Astrocyte (in vitro differentiated cells and primary cell): ENCODE measurements around the gene LAMA3. TPM values are rescaled to one million over a fixed set of nuclear protein-coding genes. Genes with fewer than 3 reads are reported as not detected.

Experiments used
- DNase-seq: peaks from one replicate; pipeline ENCODE4 v3.0.0-alpha.2; 2010; ENCODE audit warnings: low read depth
- FAIRE-seq: peaks from 2 replicates; lab custom pipeline; 2011; peaks lifted over from hg19 to GRCh38; lab: Jason Lieb, UNC
- H2AFZ ChIP-seq: 2 replicates; pipeline ENCODE4 v1.6.0; 2012; ENCODE audit warnings: low read depth, low read length, inconsistent platforms
- H3K27ac ChIP-seq: 2 replicates; pipeline ENCODE4 v1.5.1; 2011; ENCODE audit warnings: low read depth, low read length, inconsistent platforms
- H3K27me3 ChIP-seq: 2 replicates; pipeline ENCODE4 v1.6.0; 2011; ENCODE audit warnings: low read length, inconsistent platforms; ENCODE audit not compliant: insufficient read depth
- H3K36me3 ChIP-seq: 2 replicates; pipeline ENCODE4 v1.5.1; 2011; ENCODE audit warnings: low read length, inconsistent platforms; ENCODE audit not compliant: insufficient read depth
- H3K4me1 ChIP-seq: 2 replicates; pipeline ENCODE4 v1.5.1; 2011; ENCODE audit warnings: low read length, inconsistent platforms; ENCODE audit not compliant: insufficient read depth
- H3K4me2 ChIP-seq: 2 replicates; pipeline ENCODE4 v1.6.0; 2012; ENCODE audit warnings: low read length, inconsistent platforms
- H3K4me3 ChIP-seq: 2 replicates; pipeline ENCODE4 v1.5.1; 2011; ENCODE audit warnings: low read depth, mild to moderate bottlenecking, low read length, inconsistent platforms; ENCODE audit not compliant: insufficient read depth
- H3K79me2 ChIP-seq: 2 replicates; pipeline ENCODE4 v1.6.0; 2012; ENCODE audit warnings: mild to moderate bottlenecking, low read length, inconsistent platforms; ENCODE audit not compliant: insufficient read depth
- H3K9ac ChIP-seq: 2 replicates; pipeline ENCODE4 v1.6.0; 2012; ENCODE audit warnings: mild to moderate bottlenecking, low read length, inconsistent platforms
- H3K9me3 ChIP-seq: 2 replicates; pipeline ENCODE4 v1.5.1; 2012; ENCODE audit warnings: low read depth, mild to moderate bottlenecking, low read length, inconsistent platforms; ENCODE audit not compliant: insufficient read depth
- H4K20me1 ChIP-seq: 2 replicates; pipeline ENCODE4 v1.6.0; 2012; ENCODE audit warnings: low read length, inconsistent platforms; ENCODE audit not compliant: insufficient read depth
- H3K27ac Mint-ChIP-seq: one replicate; pipeline ENCODE4 v1.8.0; 2021; ENCODE audit warnings: mild to moderate bottlenecking, mixed read lengths; ENCODE audit not compliant: unreplicated experiment
- H3K27me3 Mint-ChIP-seq: one replicate; pipeline ENCODE4 v1.8.0; 2021; ENCODE audit warnings: low read depth, mixed read lengths; ENCODE audit not compliant: unreplicated experiment
- H3K36me3 Mint-ChIP-seq: one replicate; pipeline ENCODE4 v1.8.0; 2021; ENCODE audit warnings: low read depth, mixed read lengths; ENCODE audit not compliant: unreplicated experiment
- H3K4me1 Mint-ChIP-seq: one replicate; pipeline ENCODE4 v1.8.0; 2021; ENCODE audit warnings: low read depth, mixed read lengths; ENCODE audit not compliant: unreplicated experiment
- H3K4me3 Mint-ChIP-seq: one replicate; pipeline ENCODE4 v1.8.0; 2021; ENCODE audit warnings: mild to moderate bottlenecking, moderate library complexity, mixed read lengths; ENCODE audit not compliant: unreplicated experiment
- H3K9me3 Mint-ChIP-seq: one replicate; pipeline ENCODE4 v1.8.0; 2021; ENCODE audit warnings: mild to moderate bottlenecking, mixed read lengths; ENCODE audit not compliant: unreplicated experiment
- CTCF ChIP-seq: IDR thresholded peaks from 2 replicates; pipeline ENCODE4 v1.5.1; 2011; ENCODE audit warnings: low read depth, mild to moderate bottlenecking, inconsistent platforms, low read length, moderate library complexity; ENCODE audit not compliant: insufficient read depth
- EZH2 ChIP-seq: IDR thresholded peaks from 2 replicates; pipeline ENCODE4 v1.6.1; 2012; ENCODE audit warnings: mild to moderate bottlenecking, low read length, inconsistent platforms; ENCODE audit not compliant: insufficient read depth
- total RNA-seq: library from RNA; stranded (reverse); gene quantifications from 2 replicates; pipeline ENCODE4 v1.2.1, GENCODE V29; 2021

The LAMA3 gene
- total RNA-seq, 1 donor from 2014 or later = 0.86 TPM

- Histone ChIP-seq H3K4me3 (no peak overlapping the region), H3K4me2 (no peak overlapping the region), H3K27me3 (peaks cover 20% of the 10 kb centered on the region), H3K9me3 (peaks cover 4% of the 10 kb centered on the region), H4K20me1 (no peaks in the 10 kb centered on the region), H3K36me3 (no peaks in the 10 kb centered on the region), H3K9ac (no peak overlapping the region), H3K4me1 (no peaks in the 10 kb centered on the region), H2AFZ (no peak overlapping the region), H3K27ac (no peak overlapping the region), H3K79me2 (no peaks in the 10 kb centered on the region)
- Mint-ChIP-seq H3K27ac (no peak overlapping the region), H3K36me3 (no peaks in the 10 kb centered on the region), H3K4me3 (no peak overlapping the region), H3K27me3 (peaks cover 43% of the 10 kb centered on the region), H3K4me1 (no peaks in the 10 kb centered on the region), H3K9me3 (peaks cover 2% of the 10 kb centered on the region)
- TF ChIP-seq EZH2 (no peak), CTCF (no peak)
- FAIRE-seq (no peak), DNase-seq (no peak)
Observed at GRCh38 chr18:23641937-23642666, 47.2 kb upstream of the LAMA3 start.

GRCh38 chr18:23643815-23644490 is 45.3 kb upstream of the LAMA3 start:
- H3K36me3 Mint-ChIP-seq = no peaks in the 10 kb centered on the region
- TF ChIP-seq EZH2 (no peak), CTCF (no peak)
- Histone ChIP-seq H4K20me1 (no peaks in the 10 kb centered on the region), H3K4me1 (no peaks in the 10 kb centered on the region), H3K79me2 (no peaks in the 10 kb centered on the region), H3K9ac (no peak overlapping the region), H3K27me3 (peaks cover 18% of the 10 kb centered on the region), H2AFZ (no peak overlapping the region), H3K9me3 (peaks cover 4% of the 10 kb centered on the region), H3K36me3 (no peaks in the 10 kb centered on the region), H3K27ac (no peak overlapping the region), H3K4me2 (no peak overlapping the region), H3K4me3 (no peak overlapping the region)
- peaks cover 51% of the 10 kb centered on the region for H3K27me3 Mint-ChIP-seq
- DNase-seq (no peak), FAIRE-seq (no peak)
- H3K4me3 Mint-ChIP-seq = no peak overlapping the region
- H3K4me1 Mint-ChIP-seq = no peaks in the 10 kb centered on the region
- H3K27ac Mint-ChIP-seq = no peak overlapping the region
- peaks cover 2% of the 10 kb centered on the region for H3K9me3 Mint-ChIP-seq
